A549 treated with dexamethasone at 1 μM for 4 hours (cell line): ENCODE measurements around the gene ATP6V1G3. TPM values are rescaled to one million over a fixed set of nuclear protein-coding genes. Genes with fewer than 3 reads are reported as not detected.

Experiments
- total RNA-seq: library from RNA; stranded (reverse); fragments of 200-300 nt; extraction: Qiagen RNA extraction; gene quantifications from 5 replicates; pipeline ENCODE4 v1.2.3, GENCODE V29; 2022

Gene ATP6V1G3
- not detected in 5 replicates for total RNA-seq

DNA sequence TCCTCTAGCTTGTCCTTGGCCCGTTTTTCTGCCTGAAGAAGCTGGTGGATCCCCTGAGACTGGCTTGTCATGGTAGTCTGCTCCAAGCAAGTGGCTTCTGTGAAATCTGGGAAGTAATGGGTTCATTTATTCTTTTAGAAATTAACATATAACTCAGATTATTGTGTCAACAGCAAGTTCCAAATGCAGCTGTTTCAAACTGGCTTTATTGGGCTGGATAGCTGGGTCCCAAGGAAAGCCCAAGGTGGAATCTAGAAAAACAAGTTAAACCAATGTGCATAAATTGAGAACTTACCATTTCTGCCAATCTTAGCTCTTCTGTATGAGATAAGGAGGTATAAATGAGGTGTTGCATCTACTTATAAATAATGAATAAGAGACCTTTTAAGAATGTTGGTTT is at the start of gene ATP6V1G3:
ATP6V1G3 (minus strand) TSS at position 101 of the 400 bp plus-strand sequence; CDS start at position 71, 30 bp downstream.

Other genes starting within 250 kb of the ATP6V1G3 start
- gene PTPRC, start 98.4 kb upstream of the ATP6V1G3 start, total RNA-seq = not detected in 5 replicates